ENCODE measurements around the gene MVB12B.

Gene MVB12B

GRCh38 chr9:126491568-126491879 is 164.9 kb downstream of the MVB12B start:
- Histone ChIP-seq H3K27me3 (ENCODE audit: low read depth, low read length) (peaks cover 59% of the 10 kb centered on the region), H3K9ac (ENCODE audit: low read length) (no peak overlapping the region), H4K20me1 (ENCODE audit: insufficient read depth, low read length) (no peaks in the 10 kb centered on the region), H3K9me3 (ENCODE audit: insufficient read depth, low read length) (no peaks in the 10 kb centered on the region), H3K4me3 (ENCODE audit: low read length) (no peak overlapping the region), H3K4me1 (ENCODE audit: low read length) (no peaks in the 10 kb centered on the region), H3K27ac (ENCODE audit: low read length) (no peak overlapping the region), H3K79me2 (ENCODE audit: low read length) (no peaks in the 10 kb centered on the region), H3K4me2 (ENCODE audit: low read length) (no peak overlapping the region), H2AFZ (ENCODE audit: low read depth, low read length) (no peak overlapping the region), H3K36me3 (replicated peaks; ENCODE audit: low read depth, low read length) (no peaks in the 10 kb centered on the region)
- TF ChIP-seq, protein P1, sequence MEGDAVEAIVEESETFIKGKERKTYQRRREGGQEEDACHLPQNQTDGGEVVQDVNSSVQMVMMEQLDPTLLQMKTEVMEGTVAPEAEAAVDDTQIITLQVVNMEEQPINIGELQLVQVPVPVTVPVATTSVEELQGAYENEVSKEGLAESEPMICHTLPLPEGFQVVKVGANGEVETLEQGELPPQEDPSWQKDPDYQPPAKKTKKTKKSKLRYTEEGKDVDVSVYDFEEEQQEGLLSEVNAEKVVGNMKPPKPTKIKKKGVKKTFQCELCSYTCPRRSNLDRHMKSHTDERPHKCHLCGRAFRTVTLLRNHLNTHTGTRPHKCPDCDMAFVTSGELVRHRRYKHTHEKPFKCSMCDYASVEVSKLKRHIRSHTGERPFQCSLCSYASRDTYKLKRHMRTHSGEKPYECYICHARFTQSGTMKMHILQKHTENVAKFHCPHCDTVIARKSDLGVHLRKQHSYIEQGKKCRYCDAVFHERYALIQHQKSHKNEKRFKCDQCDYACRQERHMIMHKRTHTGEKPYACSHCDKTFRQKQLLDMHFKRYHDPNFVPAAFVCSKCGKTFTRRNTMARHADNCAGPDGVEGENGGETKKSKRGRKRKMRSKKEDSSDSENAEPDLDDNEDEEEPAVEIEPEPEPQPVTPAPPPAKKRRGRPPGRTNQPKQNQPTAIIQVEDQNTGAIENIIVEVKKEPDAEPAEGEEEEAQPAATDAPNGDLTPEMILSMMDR (IDR thresholded peaks at IDR 0.05; ENCODE audit: low read depth, low read length), result no peak
- TF ChIP-seq EZH2phosphoT487 (IDR thresholded peaks at IDR 0.05; ENCODE audit: low read depth), result no peak

DNA sequence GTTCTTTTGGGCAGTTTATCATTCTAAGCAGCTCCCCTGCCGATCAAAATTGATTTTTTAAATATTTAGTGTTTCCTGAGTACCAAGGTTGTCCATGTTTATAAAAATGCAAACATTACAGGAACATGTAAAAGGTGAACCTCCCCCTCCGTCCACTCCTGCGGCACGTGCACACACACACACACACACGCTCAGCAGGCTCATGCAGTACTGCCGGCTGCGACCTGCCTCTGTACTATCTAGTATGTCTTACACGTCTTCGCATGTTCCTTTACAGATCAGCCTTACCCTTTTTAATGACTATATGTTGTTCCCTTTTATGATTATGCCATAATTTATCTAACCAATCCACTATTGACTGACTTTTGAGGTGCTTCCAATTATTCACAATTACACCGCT is 165.3 kb downstream of the MVB12B start:
- Histone ChIP-seq H2AFZ (ENCODE audit: low read depth, low read length) (no peak overlapping the region), H3K4me2 (ENCODE audit: low read length) (no peak overlapping the region), H3K36me3 (replicated peaks; ENCODE audit: low read depth, low read length) (no peaks in the 10 kb centered on the region), H3K9me3 (ENCODE audit: insufficient read depth, low read length) (no peaks in the 10 kb centered on the region), H3K27ac (ENCODE audit: low read length) (no peak overlapping the region), H3K27me3 (ENCODE audit: low read depth, low read length) (peaks cover 62% of the 10 kb centered on the region), H3K9ac (ENCODE audit: low read length) (no peak overlapping the region), H3K4me3 (ENCODE audit: low read length) (no peak overlapping the region), H4K20me1 (ENCODE audit: insufficient read depth, low read length) (no peaks in the 10 kb centered on the region), H3K79me2 (ENCODE audit: low read length) (no peaks in the 10 kb centered on the region), H3K4me1 (ENCODE audit: low read length) (no peaks in the 10 kb centered on the region)
- TF ChIP-seq, protein P1 (IDR thresholded peaks at IDR 0.05; ENCODE audit: low read depth, low read length), result no peak
- no peak for TF ChIP-seq EZH2phosphoT487 (IDR thresholded peaks at IDR 0.05; ENCODE audit: low read depth)

DNA sequence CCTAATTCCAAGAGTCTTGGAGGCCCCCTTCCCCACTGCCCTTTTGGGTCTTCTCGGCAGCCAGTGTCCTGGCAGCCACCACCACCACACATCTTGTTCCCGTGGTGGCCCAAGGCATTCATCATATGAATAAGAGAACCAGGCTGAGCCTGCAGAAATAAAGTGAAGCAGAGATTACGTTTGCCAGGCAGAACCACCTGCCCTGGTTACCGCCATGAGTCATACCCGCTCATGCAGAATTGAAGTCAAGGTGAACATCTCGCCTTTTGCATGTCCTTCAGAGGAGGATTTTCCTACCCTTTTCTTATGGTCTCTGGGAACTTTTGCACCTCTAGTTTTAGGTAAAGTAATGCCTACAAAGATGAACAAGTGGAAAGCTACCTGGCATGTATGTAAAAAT is 167.6 kb downstream of the MVB12B start:
- Histone ChIP-seq H4K20me1 (ENCODE audit: insufficient read depth, low read length) (no peaks in the 10 kb centered on the region), H3K27me3 (ENCODE audit: low read depth, low read length) (peaks cover 58% of the 10 kb centered on the region), H3K9ac (ENCODE audit: low read length) (no peak overlapping the region), H3K79me2 (ENCODE audit: low read length) (no peaks in the 10 kb centered on the region), H3K4me3 (ENCODE audit: low read length) (no peak overlapping the region), H3K27ac (ENCODE audit: low read length) (no peak overlapping the region), H3K4me2 (ENCODE audit: low read length) (no peak overlapping the region), H2AFZ (ENCODE audit: low read depth, low read length) (no peak overlapping the region), H3K36me3 (replicated peaks; ENCODE audit: low read depth, low read length) (no peaks in the 10 kb centered on the region), H3K9me3 (ENCODE audit: insufficient read depth, low read length) (no peaks in the 10 kb centered on the region), H3K4me1 (ENCODE audit: low read length) (no peaks in the 10 kb centered on the region)
- TF ChIP-seq EZH2phosphoT487 (IDR thresholded peaks at IDR 0.05; ENCODE audit: low read depth), result no peak
- TF ChIP-seq, protein P1 (IDR thresholded peaks at IDR 0.05; ENCODE audit: low read depth, low read length), result no peak

- no peaks in the 10 kb centered on the region for H3K9me3 ChIP-seq (ENCODE audit: insufficient read depth, low read length)
- H3K36me3 ChIP-seq (replicated peaks; ENCODE audit: low read depth, low read length), result no peaks in the 10 kb centered on the region
- H3K27ac ChIP-seq (ENCODE audit: low read length), result no peak overlapping the region
- no peaks in the 10 kb centered on the region for H4K20me1 ChIP-seq (ENCODE audit: insufficient read depth, low read length)
- no peak overlapping the region for H3K4me2 ChIP-seq (ENCODE audit: low read length)
- no peak overlapping the region for H3K4me3 ChIP-seq (ENCODE audit: low read length)
- no peak for TF ChIP-seq EZH2phosphoT487 (IDR thresholded peaks at IDR 0.05; ENCODE audit: low read depth)
- TF ChIP-seq, protein P1 (IDR thresholded peaks at IDR 0.05; ENCODE audit: low read depth, low read length), result no peak
- no peak overlapping the region for H2AFZ ChIP-seq (ENCODE audit: low read depth, low read length)
- H3K27me3 ChIP-seq (ENCODE audit: low read depth, low read length), result peaks cover 55% of the 10 kb centered on the region
- no peak overlapping the region for H3K9ac ChIP-seq (ENCODE audit: low read length)
- no peaks in the 10 kb centered on the region for H3K79me2 ChIP-seq (ENCODE audit: low read length)
- H3K4me1 ChIP-seq (ENCODE audit: low read length), result no peaks in the 10 kb centered on the region
Observed at GRCh38 chr9:126494746-126495145, 168.1 kb downstream of the MVB12B start.

All from OCI-LY3 (cell line).